Measurements from ENCODE around the gene SHE.

GRCh38 chr1:154471304-154471703 lies 30.9 kb downstream of the SHE start:
- TF ChIP-seq CTCF (IDR thresholded peaks at IDR 0.05) = no peak
- no peak for TF ChIP-seq POLR2A (IDR thresholded peaks at IDR 0.05)
